Activated CD4-positive, alpha-beta T cell treated with anti-CD3 and anti-CD28 coated beads, Interleukin-2, amount 50 U/mL, for 48 hours (primary cell): ENCODE measurements around the gene DPYSL5.

Experiments
- DNase-seq, 2 experiments: peaks; one replicate each; pipeline ENCODE4 v3.0.0-alpha.2; 2020

DPYSL5 gene

GRCh38 chr2:26970928-26971627 is 123.1 kb downstream of the DPYSL5 start:
- DNase-seq, result peak in 1 of 2 experiments; percentile 6

GRCh38 chr2:26971911-26972786 is 124.2 kb downstream of the DPYSL5 start:
- DNase-seq, result no peak

- no peak for DNase-seq
These were observed 126.4 kb downstream of the DPYSL5 start for GRCh38 chr2:26974352-26974751.

GRCh38 chr2:26975102-26975501 is 127.2 kb downstream of the DPYSL5 start:
- no peak for DNase-seq

GRCh38 chr2:26975656-26976055 is 127.7 kb downstream of the DPYSL5 start:
- DNase-seq, result no peak

DNA sequence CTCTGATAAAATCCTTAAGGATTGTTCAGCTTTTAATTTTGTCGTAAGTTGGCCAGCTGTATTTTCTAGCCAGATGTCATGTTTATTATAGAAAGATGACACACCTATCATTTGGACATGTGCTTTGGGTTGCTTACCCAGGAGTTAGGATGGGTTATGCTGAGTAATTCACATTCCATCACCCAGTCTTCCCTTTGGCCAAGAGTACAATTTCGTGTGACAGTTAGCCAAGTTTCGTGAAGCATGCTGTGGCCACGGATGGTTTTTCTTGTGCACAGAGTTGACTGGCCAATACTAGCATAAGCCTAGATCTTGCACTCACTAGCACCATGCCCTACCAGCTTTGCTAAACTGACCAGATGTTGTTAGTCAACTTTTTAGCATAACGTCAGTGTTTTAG is 128.3 kb downstream of the DPYSL5 start:
- no peak for DNase-seq

- DNase-seq, result no peak
These were observed 129.1 kb downstream of the DPYSL5 start for GRCh38 chr2:26977012-26977411.

- DNase-seq, result no peak
These were observed 130.2 kb downstream of the DPYSL5 start for GRCh38 chr2:26978061-26978596.

GRCh38 chr2:26979741-26980140 is 131.8 kb downstream of the DPYSL5 start:
- DNase-seq, result no peak

GRCh38 chr2:26980971-26981370 is 133.0 kb downstream of the DPYSL5 start:
- DNase-seq, result no peak

- DNase-seq, result peak in 1 of 2 experiments; percentile 9
These were observed 134.3 kb downstream of the DPYSL5 start for GRCh38 chr2:26982102-26982742.

DNA sequence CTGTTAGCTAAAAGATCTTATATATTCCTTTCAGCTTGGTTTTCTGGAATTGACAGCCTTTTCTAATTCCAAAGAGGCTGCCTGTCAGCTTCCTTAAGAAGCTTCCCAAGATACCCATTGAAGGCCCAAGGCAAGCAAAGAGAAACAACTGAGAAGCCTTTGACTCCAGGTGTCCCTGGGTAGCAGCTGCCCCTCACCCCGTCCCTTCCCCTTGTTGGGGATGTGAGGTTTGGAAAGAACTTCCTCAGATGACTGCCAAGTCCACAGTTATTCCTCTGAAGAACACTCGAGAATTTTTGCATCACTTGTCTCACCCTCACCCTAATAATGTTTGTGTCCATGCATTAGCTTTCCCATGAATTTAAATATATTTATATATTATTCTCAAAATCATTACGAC is 135.8 kb downstream of the DPYSL5 start:
- DNase-seq, result no peak

DNA sequence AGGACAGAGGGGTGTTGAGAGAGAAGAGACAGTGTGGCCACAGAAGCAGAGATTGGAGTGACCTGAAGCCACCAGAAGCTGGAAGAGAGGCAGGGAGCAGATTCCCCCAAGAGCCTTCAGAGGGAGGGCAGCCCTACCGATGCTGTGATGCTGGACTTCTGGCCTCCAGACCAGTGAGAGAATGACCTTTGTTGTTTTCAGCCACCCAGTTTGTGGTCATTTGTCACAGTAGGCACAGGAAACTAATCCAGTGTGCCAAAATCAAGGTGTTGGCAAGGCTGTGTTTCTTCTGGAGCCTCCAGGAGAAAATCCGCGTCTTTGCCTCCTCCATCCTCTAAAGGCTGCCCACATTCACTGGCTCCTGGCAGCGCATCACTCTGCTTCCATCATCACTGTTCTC is 137.9 kb downstream of the DPYSL5 start:
- no peak for DNase-seq

GRCh38 chr2:26986576-26986975 is 138.6 kb downstream of the DPYSL5 start:
- no peak for DNase-seq

DNA sequence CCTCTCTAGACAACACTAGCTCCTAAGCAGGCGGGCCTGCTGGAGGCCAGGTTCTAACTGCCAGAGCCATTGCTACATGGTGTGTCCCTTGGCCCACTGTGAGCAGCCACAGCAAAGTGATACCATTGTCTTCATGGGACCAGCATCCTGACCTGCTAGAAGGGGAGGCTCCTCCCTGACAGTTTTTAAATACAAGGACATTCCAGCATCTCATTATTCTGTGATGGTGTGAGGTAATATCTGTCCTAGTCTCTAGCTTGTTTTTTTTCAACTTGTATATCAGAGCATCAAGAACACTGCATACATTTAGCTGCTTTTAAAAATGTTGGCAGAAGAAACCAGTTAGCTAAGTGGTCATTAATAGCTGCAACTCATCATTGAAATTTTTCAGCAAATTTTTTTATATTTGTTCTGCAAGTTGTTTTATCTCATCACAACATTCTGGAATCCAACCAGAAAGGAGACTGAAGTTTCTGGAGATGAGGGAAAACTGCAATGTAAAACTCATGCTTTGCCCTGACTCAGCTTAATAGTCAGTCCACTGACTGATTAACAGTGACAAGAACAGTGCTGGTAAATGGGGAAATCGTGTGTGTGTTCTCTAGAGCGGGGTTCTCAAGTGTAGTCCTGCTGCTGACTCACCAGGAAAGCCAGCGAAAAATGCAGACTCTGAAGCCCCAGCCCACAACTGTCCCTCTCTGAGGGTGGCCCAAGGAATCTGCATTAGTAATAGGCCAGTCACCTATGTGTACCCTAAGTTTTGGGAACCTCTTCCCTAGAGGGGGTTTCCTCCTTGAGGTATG is 140.3 kb downstream of the DPYSL5 start:
- no peak for DNase-seq

DNA sequence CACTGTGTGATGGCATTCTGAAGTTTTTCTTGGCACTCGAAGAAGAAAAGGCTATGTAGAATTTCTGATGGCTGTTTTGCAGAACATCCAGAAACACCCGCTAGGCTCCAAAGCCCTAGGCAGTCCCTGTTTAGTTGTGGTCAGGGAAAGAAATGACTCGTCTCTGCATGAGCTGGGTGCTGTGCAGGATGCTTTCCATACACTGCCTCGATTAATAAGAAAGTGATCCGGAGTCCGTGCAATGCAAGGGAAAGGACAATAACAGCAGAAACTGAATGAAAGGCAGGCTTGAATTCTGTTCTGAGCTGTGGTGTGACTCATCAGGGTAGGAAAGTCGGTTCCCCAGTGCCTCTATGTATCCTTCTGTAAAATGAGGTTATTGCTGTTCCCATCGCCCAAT is 141.2 kb downstream of the DPYSL5 start:
- no peak for DNase-seq

- DNase-seq, result no peak
These were observed 143.8 kb downstream of the DPYSL5 start for GRCh38 chr2:26991717-26992116.

GRCh38 chr2:26993768-26994167 is 145.8 kb downstream of the DPYSL5 start:
- DNase-seq, result no peak

- no peak for DNase-seq
These were observed 147.1 kb downstream of the DPYSL5 start for GRCh38 chr2:26994983-26995382.

DNA sequence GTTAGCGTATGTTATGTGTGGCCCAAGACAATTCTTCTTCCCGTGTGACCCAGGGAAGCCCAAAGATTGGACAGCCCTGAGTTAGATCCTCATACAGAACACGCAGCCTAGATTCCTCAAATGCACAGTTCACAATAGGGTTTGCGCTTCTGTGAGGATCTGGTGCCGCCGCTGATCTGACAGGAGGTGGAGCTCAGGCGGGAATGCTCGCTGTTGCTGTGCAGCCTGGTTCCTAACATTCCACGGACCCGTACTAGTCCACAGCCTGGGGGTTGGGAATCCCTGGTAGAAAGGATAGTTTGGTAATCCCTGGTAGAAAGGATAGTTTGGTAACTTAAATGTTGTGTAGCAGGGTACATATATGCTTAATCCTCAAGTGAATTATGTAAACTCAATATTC is 149.5 kb downstream of the DPYSL5 start:
- no peak for DNase-seq

DNA sequence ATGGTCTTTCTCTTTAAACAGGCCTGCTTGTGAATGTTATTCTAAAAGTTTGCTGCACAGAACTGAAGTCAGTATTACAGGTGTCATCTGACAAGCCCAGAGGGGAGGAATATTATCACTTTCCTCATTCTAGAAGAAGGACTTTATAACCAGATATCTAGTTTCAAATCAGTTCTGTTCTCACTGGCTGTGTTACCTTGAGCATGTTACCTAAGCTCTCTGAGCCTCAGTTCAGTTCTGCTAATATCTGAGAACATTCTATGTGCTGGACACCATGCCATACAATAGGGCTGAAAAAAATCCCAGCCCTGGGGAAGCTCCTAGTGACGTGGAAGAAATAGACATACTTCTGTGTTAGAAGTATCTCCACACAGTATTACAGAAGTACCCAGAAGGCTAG is 150.4 kb downstream of the DPYSL5 start:
- no peak for DNase-seq
